MG63 (cell line): ENCODE data around the gene CCM2. TPM values are rescaled to one million over a fixed set of nuclear protein-coding genes. Genes with fewer than 3 reads are reported as not detected.

Experiments
- DNase-seq: peaks from one replicate; pipeline ENCODE4 v3.0.0-alpha.2; 2020
- H3K27me3 ChIP-seq: fragments of 250-450 bp; sonication (Bioruptor Pico); 2 replicates; pipeline ENCODE4 v1.5.1; 2020; ENCODE audit warnings: mild to moderate bottlenecking, moderate library complexity
- H3K36me3 ChIP-seq: fragments of 250-450 bp; sonication (Bioruptor Pico); 2 replicates; pipeline ENCODE4 v1.5.1; 2020; ENCODE audit warnings: mild to moderate bottlenecking, moderate library complexity
- H3K4me3 ChIP-seq: fragments of 250-450 bp; sonication (Bioruptor Pico); 2 replicates; pipeline ENCODE4 v1.5.1; 2020; ENCODE audit warnings: mild to moderate bottlenecking, moderate library complexity
- H3K9me3 ChIP-seq: fragments of 250-450 bp; sonication (Bioruptor Pico); 2 replicates; pipeline ENCODE4 v1.5.1; 2020; ENCODE audit warnings: mild to moderate bottlenecking, moderate library complexity
- total RNA-seq: library from RNA; depleted of rRNA; stranded (reverse); fragments of >200 nt; shearing (Covaris generic); gene quantifications from 2 replicates; pipeline ENCODE4 v1.2.3, GENCODE V29; 2014; ENCODE audit warnings: low replicate concordance

Gene CCM2
- total RNA-seq, 1 experiment from 2014 or later, result 50.6 TPM

GRCh38 chr7:44976746-44977196, 23.2 kb upstream of the CCM2 start:
- no peaks in the 10 kb centered on the region for H3K27me3 ChIP-seq
- H3K4me3 ChIP-seq, result no peak overlapping the region
- H3K9me3 ChIP-seq, result no peaks in the 10 kb centered on the region
- DNase-seq, result no peak
- H3K36me3 ChIP-seq, result peaks cover 8% of the 10 kb centered on the region

- H3K9me3 ChIP-seq, result no peaks in the 10 kb centered on the region
- no peak overlapping the region for H3K4me3 ChIP-seq
- peaks cover 14% of the 10 kb centered on the region for H3K36me3 ChIP-seq
- H3K27me3 ChIP-seq, result no peaks in the 10 kb centered on the region
- no peak for DNase-seq
Observed at GRCh38 chr7:44977304-44977958, 22.6 kb upstream of the CCM2 start.

DNA sequence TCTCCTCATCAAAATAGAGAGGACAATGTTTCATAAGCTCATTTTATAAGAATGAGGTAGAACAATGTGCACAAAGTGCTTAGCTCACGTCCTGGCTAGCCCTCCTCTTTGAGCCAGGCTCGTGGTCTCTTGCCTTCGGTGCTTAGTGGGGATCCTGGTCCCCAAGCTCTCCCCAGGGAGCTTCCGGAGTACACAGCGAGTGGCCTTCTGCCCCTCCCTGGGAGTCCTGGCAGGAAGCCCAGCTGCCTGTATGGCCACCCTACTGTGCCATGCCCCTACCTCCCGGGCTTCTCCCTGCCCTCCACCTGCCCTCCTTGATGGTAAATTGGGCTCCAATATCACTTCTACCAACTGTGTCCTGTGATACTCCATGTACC, 22.1 kb upstream of the CCM2 start:
- Histone ChIP-seq H3K9me3 (no peaks in the 10 kb centered on the region), H3K4me3 (no peak overlapping the region), H3K36me3 (peaks cover 19% of the 10 kb centered on the region), H3K27me3 (no peaks in the 10 kb centered on the region)
- no peak for DNase-seq

DNA sequence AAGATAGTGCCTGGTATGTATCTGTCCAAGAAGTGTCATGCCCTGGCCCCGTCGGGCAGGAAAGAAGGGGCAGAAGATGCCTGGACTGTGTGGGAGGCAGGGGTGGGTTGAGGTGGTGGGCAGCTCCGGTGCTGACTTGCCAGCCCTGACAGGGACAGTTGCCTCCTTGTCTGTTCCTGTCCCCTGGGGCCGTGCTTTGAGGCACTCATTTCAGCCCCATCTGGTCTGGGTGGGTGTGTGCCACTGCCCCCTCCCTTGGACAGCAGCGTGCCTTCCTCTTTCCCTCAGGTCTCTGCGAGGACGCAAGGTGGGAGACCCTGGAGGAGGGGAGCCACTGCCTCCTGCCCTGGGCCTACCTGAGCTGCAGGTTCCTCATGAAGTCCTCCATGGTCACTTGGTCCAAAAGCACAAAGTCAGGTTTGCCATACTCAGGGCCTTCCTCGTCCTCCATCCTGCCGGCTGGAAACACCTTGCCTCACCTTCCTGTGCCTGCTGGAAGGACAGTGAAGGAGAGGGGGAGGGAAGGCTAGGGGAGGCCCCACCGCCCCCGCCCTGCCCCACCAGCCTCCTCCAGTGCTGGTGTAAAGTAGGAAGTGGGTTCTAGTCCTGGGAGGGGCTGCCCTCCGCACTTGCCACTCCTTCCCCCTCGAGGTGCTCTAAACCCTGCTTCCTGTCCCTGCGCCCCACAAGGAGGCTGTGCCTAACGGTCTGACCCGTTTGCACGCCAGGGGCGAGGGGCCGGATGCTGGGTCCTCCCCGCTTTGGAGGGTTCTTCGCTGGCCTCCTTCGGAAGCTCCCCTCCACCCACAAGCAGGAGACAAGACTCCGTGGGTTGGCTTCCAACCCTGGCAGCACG, 21.3 kb upstream of the CCM2 start, which contains the start of gene MYO1G:
MYO1G (minus strand) TSS at position 505 of the 856 bp plus-strand sequence; CDS start at position 451, 54 bp downstream.
- no peak for DNase-seq
- no peaks in the 10 kb centered on the region for H3K27me3 ChIP-seq
- peaks cover 27% of the 10 kb centered on the region for H3K36me3 ChIP-seq
- H3K4me3 ChIP-seq, result no peak within 1 kb of the TSS
- no peaks in the 10 kb centered on the region for H3K9me3 ChIP-seq

DNA sequence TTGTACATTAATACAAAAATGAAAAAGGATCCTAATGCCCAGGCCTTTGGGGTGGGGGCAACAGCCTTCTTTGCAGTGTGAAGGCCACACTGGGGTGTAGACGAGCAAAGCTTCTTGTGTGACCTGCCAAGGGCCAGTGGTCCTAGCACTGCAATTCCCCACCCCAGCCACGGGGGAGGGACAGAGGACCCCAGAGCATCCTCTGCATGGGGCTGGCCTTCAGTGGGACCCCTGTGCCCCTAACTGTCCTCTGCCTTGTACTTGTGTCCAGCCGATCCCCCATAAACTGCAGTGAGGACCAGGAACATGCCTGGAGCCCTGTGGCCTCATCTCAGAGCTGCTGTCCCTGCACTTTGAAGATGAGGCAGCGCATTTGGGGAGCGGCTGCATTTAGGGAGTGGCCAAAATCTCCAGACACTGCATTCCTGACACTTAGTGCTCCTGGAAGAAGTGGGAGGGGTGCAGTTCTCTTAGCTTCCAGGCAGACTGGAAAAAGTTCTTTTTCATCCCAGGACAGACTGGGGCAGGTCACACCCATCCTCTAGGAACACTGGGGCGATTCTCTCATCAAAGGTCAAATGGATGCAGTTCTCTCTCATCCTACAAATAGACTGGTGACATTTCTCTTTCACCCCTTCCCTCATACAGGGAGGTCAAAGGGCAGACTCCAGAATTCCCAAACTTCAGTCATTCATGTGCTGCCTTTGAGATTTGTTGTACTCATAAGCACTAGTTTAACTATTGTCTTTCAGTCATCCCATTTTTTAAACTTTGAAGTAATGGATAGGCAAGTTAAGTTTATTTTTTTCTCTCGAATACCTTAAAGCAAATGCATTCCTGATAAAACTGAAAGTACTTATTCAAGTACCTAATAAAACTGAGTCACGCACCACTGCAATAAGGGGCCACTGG, 20.3 kb upstream of the CCM2 start:
- H3K27me3 ChIP-seq, result no peaks in the 10 kb centered on the region
- H3K4me3 ChIP-seq, result no peak overlapping the region
- no peaks in the 10 kb centered on the region for H3K9me3 ChIP-seq
- DNase-seq, result no peak
- H3K36me3 ChIP-seq, result peaks cover 37% of the 10 kb centered on the region

- H3K9me3 ChIP-seq, result no peaks in the 10 kb centered on the region
- peaks cover 45% of the 10 kb centered on the region for H3K36me3 ChIP-seq
- no peak overlapping the region for H3K4me3 ChIP-seq
- H3K27me3 ChIP-seq, result no peaks in the 10 kb centered on the region
- DNase-seq, result no peak
Observed at GRCh38 chr7:44980393-44981034, 19.5 kb upstream of the CCM2 start.

GRCh38 chr7:44981035-44981706, 18.8 kb upstream of the CCM2 start:
- Histone ChIP-seq H3K4me3 (no peak overlapping the region), H3K9me3 (no peaks in the 10 kb centered on the region), H3K36me3 (peaks cover 52% of the 10 kb centered on the region), H3K27me3 (no peaks in the 10 kb centered on the region)
- no peak for DNase-seq

DNA sequence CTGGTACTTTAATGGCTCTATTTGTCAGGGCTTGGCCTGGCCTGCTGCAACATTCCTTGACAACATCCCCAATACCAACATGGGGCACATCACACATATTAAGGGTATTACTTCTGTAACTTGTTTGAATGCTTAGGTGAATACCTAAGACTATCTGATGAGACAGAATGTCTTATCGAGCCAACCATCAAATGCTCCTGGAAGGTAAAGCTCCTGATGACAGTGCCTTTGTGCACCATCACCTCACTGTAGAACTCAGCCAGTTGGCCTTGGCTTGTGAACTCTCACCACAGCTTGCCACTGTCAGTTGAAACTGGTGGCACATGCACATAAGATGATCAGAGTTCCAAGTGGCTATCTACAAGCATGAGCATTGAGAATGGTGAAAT, 17.5 kb upstream of the CCM2 start:
- DNase-seq, result no peak
- Histone ChIP-seq H3K4me3 (no peak overlapping the region), H3K9me3 (no peaks in the 10 kb centered on the region), H3K36me3 (peaks cover 54% of the 10 kb centered on the region), H3K27me3 (no peaks in the 10 kb centered on the region)

GRCh38 chr7:44982970-44983369, 17.0 kb upstream of the CCM2 start:
- Histone ChIP-seq H3K36me3 (peaks cover 54% of the 10 kb centered on the region), H3K9me3 (no peaks in the 10 kb centered on the region), H3K4me3 (no peak overlapping the region), H3K27me3 (no peaks in the 10 kb centered on the region)
- DNase-seq, result no peak

DNA sequence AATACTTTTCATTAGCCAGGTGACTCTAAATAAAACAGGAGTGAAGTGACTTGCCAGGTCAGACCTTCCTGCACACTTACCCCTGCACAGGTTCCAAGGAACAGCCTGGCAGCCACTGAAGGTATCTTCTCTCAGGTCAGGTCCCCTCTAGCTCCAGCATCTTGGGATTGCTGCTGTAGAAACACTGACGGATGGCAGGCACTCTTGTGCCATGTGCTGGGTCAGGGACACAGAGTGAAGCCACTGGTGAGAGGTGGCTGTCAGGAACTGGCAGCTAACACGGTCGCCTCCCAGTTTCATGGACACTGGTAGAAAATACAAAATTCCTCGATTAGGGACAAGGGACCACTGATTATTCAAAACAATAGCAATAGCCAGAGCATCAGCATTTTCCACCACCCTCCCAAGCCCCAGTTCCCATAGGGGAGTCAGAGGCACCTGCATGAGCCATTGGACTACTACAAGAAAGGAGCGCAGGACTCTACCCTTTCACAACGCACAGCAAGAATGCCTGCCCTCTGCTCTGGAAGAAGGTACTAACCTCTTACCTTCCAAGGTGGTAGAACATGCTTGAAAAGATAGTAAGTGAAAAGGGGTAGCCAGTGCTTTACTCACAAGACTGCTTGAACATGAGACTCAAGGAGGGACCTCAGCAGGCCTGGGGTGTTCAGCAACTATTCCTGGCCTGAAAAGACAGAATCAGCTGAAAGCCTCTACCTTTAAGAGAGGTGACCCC, 16.1 kb upstream of the CCM2 start:
- no peaks in the 10 kb centered on the region for H3K9me3 ChIP-seq
- peak overlapping the region; percentile 88; the same call in 1 of the 2 replicates for H3K4me3 ChIP-seq

GRCh38 chr7:44984478-44984758, 15.6 kb upstream of the CCM2 start:
- H3K27me3 ChIP-seq, result no peaks in the 10 kb centered on the region
- peaks cover 54% of the 10 kb centered on the region for H3K36me3 ChIP-seq
- no peaks in the 10 kb centered on the region for H3K9me3 ChIP-seq
- peak overlapping the region; percentile 88 for H3K4me3 ChIP-seq
- DNase-seq, result no peak

More for the DNA sequence above, 16.1 kb upstream of the CCM2 start:
- Histone ChIP-seq H3K27me3 (no peaks in the 10 kb centered on the region), H3K36me3 (peaks cover 54% of the 10 kb centered on the region)
- no peak for DNase-seq

DNA sequence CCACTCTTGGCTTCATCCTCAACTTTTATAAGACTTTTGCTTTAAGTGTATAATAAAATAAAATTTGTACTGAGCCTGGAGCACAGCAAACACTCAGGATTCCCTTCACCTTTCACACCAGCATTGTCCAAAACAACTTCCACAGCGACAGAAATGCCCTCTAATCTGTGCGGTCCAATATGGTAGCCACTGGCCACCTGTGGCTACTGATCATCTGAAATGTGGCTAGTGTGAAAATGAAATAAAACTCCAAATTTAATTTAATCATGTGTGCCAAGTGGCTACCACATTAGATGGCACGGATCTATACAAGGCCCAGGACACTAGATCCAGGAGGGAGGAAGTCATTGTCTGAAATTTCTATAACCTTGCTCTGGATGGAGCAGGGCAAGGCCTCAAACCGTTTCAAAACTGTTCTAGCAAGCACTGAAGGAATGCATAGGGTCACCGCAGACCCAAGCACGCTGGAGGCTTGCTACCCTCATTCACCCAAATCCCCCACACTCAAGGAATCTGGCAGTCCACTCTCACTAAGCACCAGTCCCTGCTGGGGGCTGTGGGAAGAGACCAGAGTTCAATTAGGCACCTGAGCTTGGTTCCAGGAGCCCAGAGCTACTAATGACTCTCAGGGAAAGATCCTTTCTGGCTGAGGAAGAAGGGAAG, 14.8 kb upstream of the CCM2 start:
- H3K4me3 ChIP-seq, result peak overlapping the region; percentile 88
- no peak for DNase-seq
- H3K36me3 ChIP-seq, result peaks cover 54% of the 10 kb centered on the region
- H3K9me3 ChIP-seq, result no peaks in the 10 kb centered on the region
- H3K27me3 ChIP-seq, result no peaks in the 10 kb centered on the region

DNA sequence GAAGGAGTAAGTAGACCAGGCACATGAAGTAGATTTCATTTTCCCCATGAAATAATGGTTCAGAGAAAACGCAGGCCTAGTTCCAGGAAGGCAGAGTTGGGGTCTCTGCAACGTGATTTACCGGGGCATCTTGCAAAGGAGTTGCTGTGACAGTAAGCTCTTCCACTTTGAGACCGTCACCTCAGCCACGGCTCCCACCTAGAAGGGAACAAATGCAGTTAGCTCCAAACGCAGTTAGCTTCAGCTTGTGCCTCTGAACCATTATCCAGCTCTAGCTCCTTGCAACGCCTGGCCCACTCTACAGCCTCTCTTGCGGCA, 14.1 kb upstream of the CCM2 start:
- H3K4me3 ChIP-seq, result peak overlapping the region; percentile 88
- peaks cover 49% of the 10 kb centered on the region for H3K36me3 ChIP-seq

GRCh38 chr7:44986218-44987053, 13.6 kb upstream of the CCM2 start:
- Histone ChIP-seq H3K4me3 (peak overlapping the region; percentile 88), H3K36me3 (peaks cover 47% of the 10 kb centered on the region), H3K27me3 (no peaks in the 10 kb centered on the region), H3K9me3 (no peaks in the 10 kb centered on the region)
- peak; percentile 95 for DNase-seq

More for the DNA sequence above, 14.1 kb upstream of the CCM2 start:
- no peak for DNase-seq
- no peaks in the 10 kb centered on the region for H3K27me3 ChIP-seq
- no peaks in the 10 kb centered on the region for H3K9me3 ChIP-seq
